LNCAP (cell line): Measurements from ENCODE around the gene BCL2L2.

Experiments used
- CTCF ChIP-seq: fragments of 450-650 bp; IDR thresholded peaks from 2 replicates; pipeline ENCODE4 v1.5.1; 2017; ENCODE audit warnings: mild to moderate bottlenecking

The BCL2L2 gene

GRCh38 chr14:23306412-23307145 lies at the start of gene BCL2L2:
Gene BCL2L2 (plus strand): TSS chr14:23306833. CDS start chr14:23307768, 935 bp downstream.
- TF ChIP-seq CTCF: no peak

- TF ChIP-seq CTCF: no peak
Observed at GRCh38 chr14:23258256-23258655, 48.4 kb upstream of the BCL2L2 start.

- no peak for TF ChIP-seq CTCF
Observed at GRCh38 chr14:23259426-23259825, 47.2 kb upstream of the BCL2L2 start.

GRCh38 chr14:23269193-23269592 lies 37.4 kb upstream of the BCL2L2 start:
- TF ChIP-seq CTCF: no peak

GRCh38 chr14:23275412-23275811 lies 31.2 kb upstream of the BCL2L2 start:
- no peak for TF ChIP-seq CTCF

GRCh38 chr14:23277189-23277588 lies 29.4 kb upstream of the BCL2L2 start:
- TF ChIP-seq CTCF: no peak

- no peak for TF ChIP-seq CTCF
Observed at GRCh38 chr14:23281247-23281646, 25.4 kb upstream of the BCL2L2 start.
